Left lobe of liver (tissue), 2 donors: Measurements from ENCODE around the gene MRPL42. TPM values are rescaled to one million over a fixed set of nuclear protein-coding genes. Genes with fewer than 3 reads are reported as not detected.
"Not testable (repeated sequence)": the region's sequence is repeated elsewhere in the genome, so short reads cannot be mapped to it uniquely, and the experiment has no call there.

ENCODE experiments used
- ATAC-seq: fragments of 200-7000 bp; cut with Tn5 transposase; one replicate; pipeline ENCODE4 v1.9.1; 2020; ENCODE audit warnings: mild to moderate bottlenecking, moderate library complexity
- DNase-seq: peaks from one replicate; pipeline ENCODE4 v3.0.0-alpha.2; 2020; ENCODE audit warnings: low spot score
- total RNA-seq: library from RNA; stranded (reverse); gene quantifications from one replicate; pipeline ENCODE4 v1.2.1, GENCODE V29; 2021
- donor health status: DM: no; HTN: no; CAD: no; lungs with moderate emphysema.
- donor health status: DM: no; HTN: yes; CAD: no.

MRPL42 gene
- 25.4 TPM for total RNA-seq

- ATAC-seq = peak; percentile 98
- peak; percentile 95 for DNase-seq
These were observed at the start of gene MRPL42 for GRCh38 chr12:93467351-93468007. TSS of gene MRPL42 (plus strand) at chr12:93467514. CDS start at chr12:93469286, 1,772 bp downstream.

DNA sequence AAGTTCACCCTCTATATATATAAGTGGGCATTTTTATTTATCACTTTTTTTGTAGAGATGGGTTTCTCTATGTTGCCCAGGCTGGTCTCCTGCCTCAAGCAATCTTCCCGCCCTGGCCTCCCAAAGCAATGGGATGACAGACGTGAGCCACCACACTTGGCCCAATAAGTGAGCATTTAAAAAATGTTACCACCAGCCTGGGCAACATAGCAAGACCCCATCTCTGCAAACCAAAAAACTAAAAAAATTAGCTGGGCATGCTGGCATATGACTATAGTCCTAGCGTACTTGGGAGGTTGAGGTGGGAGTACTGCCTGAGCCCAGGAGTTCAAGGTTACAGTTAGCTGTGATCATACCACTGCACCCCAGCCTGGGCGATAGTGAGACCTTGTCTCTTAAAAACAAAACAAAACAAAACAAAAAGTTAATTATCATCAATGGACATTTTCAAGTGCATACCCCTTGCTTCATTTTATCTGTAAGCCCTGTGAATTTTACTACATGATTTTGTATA, 49.3 kb upstream of the MRPL42 start:
- DNase-seq = no peak
- no peak for ATAC-seq

GRCh38 chr12:93419388-93420034, 47.8 kb upstream of the MRPL42 start:
- DNase-seq = no peak
- ATAC-seq = peak; percentile 94

DNA sequence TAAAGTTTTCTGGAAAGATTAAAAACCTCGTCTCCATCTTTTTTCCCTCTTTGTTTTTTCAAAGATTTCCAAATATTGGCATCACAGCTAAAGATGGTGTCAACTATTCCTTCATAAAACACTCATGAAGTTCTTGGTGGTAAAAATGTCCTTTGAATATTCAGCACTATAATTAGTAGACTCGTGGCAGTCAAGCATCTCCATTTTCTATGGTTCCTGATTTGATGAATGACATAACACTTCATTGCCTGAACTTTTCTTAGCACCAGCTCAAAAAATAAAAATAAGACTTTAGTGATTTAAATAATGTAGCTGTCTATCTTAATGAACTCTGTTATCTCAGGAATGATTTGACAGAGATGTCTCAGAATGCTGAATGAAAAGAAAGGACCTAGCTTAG, 45.3 kb upstream of the MRPL42 start:
- ATAC-seq (no peak), DNase-seq (no peak)

DNA sequence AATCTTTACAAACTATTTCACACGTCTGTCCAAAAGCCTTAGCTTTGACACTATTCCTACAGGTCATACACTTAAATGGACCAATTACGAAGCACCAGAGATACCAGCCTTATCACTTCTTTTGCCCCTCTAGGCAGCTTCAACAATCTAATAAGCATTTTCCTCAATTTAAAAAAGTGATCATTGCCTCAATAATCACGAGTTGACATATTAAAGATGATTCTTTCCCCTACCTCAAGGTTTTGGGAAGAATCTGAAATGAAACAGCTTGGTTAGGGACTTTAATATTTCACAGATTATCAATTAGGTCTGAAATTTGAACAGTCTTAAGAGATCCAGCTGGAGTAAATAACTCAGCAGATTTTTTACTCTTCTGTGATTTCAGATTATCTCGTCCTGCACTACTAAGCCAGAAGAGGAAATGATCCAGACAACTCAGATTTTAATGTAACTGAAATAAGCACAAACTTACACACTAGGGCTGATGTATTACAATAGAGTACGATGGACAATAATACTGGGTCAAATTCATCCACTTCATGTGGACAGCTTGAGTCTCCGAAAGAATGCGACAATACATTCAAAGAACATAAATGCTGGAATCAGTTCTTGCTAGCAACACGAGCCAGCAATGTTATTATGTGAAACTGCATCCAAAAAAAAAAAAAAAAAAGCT, 41.4 kb upstream of the MRPL42 start:
- DNase-seq = no peak
- ATAC-seq = no peak

GRCh38 chr12:93426412-93426805, 40.9 kb upstream of the MRPL42 start:
- ATAC-seq = no peak
- DNase-seq = no peak

DNA sequence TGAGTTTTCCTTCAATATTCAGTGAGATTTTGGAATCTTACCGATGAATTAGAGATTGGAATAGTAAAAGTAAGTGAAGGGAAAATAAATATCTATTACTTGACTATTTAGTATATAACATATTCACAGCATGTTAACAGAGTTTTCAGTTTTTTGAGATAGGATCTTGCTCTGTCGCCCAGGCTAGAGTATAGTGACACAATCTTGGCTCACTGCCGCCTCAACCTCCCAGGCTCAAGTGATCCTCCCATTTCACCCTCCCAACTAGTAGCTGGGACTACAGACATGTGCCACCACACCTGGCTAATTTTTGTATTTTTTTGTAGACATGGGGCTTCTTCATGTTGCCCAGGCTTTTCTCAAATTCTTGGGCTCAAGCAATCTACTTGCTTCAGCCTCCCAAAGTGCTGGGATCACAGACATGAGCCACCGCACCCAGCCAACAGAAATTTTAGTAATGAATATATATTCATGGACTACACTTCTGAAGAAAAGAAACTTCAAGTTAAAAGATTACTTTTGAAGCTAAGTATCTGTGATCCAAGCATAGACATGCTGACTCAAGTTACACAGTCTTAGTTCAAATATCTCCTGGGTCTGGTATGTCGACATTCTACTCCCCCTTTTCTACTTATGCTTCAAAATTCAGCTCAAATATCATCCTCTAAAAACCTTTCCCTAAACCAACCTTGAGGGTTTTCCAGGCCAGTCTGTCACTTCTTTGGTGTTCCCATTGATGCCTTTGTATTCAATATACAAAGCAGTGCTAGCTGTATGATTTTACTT, 39.3 kb upstream of the MRPL42 start:
- no peak for DNase-seq
- no peak for ATAC-seq

GRCh38 chr12:93429448-93429847, 37.9 kb upstream of the MRPL42 start:
- DNase-seq (no peak), ATAC-seq (no peak)

DNA sequence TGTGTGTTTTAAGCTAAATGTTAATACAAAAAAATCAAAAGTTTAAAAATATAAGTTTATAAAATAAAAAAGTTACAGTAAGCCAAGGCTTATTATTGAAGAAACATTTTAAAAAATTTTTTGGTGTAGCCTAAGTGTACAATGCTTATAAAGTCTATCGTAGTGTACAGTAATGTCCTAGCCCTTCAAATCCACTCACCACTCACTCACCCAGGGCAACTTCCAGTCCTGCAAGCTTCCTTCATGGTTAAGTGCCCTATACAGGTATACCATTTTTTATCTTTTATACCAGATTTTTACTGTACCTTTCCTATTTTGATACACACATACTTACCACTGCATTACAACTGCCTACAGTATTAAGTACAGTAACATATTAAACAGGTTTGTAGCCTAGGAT, 37.5 kb upstream of the MRPL42 start:
- DNase-seq (no peak), ATAC-seq (no peak)

- DNase-seq = no peak
- no peak for ATAC-seq
These were observed 37.0 kb upstream of the MRPL42 start for GRCh38 chr12:93430280-93430679.

DNA sequence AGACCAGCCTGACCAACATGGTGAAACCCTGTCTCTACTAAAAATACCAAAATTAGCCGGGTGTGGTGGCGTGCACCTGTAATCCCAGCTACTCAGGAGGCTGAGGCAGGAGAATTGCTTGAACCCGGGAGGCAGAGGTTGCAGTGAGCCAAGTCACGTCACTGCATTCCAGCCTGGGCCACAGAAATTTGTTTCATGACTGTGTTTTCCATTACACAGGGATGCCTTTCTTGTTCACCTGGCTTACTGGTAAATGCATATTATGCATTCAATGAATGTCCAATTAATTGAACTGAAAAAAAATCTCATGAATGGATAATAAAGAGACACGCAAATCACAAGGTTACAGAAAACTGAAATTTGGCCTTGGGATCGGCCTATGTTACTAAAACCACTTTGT, 35.3 kb upstream of the MRPL42 start:
- not testable (repeated sequence) for DNase-seq, ATAC-seq

DNA sequence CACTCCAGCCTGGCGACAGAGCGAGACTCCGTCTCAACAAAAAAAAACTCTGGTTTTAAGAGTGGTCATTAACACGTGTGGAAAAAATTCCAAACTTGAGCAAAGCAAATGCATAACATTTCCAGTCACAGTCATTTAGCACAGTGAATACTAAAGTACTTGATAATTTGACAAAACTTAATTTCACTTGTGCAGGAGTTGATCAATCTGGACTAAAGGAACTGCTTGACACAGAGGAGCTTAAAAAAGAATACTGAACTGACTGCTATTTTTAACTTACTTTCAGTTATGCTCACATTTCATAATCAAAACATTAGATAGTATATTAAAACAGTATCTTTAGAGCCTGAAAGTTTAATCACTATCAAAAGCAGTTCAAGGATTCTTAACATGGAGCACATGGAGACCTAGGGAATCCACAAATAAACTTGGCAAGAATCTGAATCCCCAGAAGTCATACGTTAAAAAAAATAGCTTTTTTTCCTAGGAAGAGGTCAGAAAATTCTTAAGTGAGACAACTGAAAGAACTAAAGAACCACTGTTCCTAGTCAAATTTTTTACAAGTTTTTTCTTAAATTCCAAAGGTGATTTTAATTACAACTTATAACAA, 33.0 kb upstream of the MRPL42 start:
- no peak for DNase-seq
- no peak for ATAC-seq

- no peak for DNase-seq
- no peak for ATAC-seq
These were observed 28.9 kb upstream of the MRPL42 start for GRCh38 chr12:93438266-93439050.

DNA sequence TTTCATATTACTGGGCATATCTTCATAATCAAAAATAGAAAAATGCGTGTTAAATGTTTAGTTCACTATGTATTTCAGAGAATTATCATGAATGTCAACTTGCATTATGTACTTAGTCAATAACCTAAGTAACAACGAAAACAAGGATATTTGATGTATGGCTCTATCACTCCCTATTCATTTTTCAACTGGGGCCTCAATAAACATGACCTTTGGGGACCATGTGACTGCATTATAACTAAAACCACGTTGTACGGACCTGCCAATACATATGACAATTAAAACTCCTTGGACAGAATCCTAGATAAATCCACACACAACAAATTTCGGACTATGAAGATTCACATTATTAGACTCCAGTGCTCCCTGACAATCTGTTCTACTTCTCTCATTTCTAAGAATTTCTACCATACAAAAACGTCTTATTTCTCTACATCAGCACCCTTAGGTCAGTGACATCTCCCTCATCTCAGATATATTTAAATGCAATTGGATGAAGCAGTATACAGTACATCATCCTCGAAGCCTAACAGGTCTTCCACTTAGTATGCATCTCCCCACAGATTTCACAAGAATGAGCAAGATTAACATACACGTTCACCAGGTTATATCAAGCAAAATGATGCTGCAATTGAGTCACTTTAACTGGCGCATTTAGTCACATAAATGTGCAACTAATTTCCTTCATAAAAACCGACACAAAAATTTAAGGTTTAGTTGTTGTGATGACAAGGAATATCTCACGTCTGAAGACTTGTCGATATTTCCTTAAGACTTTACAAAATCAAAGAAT, 27.1 kb upstream of the MRPL42 start:
- DNase-seq (no peak), ATAC-seq (no peak)

- ATAC-seq (peak; percentile 34), DNase-seq (peak; percentile 55)
These were observed 26.2 kb upstream of the MRPL42 start for GRCh38 chr12:93441081-93441616.

DNA sequence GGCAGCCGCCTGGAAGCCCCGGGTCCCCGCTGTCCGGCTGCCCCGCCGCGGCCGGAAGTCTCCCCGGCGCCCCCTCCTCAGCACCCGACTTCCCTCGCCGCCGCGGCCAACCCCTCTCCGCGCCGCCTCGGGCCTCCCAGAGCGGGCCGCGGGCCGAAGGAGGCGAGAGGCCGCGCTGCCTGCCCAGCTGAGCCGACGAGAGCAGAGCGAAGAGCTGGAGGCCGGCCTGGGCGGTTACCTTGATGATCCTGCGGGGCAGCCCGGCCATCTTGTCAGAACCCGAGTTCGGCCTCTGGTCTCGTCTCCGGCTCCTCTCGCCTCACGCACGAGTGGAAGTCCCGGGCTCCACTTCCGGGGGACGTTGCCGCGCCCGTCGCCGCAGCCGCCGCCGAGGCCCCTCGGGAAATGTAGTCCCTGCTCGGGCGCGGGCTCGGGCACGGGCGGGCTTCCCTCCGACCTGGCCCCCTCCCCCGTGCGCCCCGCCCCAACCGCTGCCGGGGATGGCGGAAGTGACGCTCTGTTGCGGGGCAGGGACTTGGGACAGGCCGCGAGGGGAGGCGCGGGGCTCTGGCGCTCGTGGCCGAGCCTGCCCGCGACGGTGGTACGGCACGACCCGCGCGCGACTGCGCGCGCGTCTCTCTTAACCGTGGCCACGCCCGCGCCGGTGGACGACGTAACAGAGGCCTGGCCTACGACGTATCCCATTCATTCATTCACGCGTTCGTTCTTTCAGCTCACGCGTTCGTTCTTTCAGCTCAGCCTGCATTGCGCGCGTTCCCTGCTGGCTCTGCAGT, 25.5 kb upstream of the MRPL42 start, which contains the start of gene UBE2N:
Gene UBE2N, minus strand, starts transcription at position 331 of the 794 bp plus-strand sequence. Its CDS starts 63 bp downstream, at position 268.
- ATAC-seq = peak; percentile 95
- peak; percentile 98 for DNase-seq

GRCh38 chr12:93442411-93443340, 24.6 kb upstream of the MRPL42 start:
- DNase-seq (no peak), ATAC-seq (peak; percentile 1)
